Natural killer cell (primary cell): ENCODE measurements around the gene SARS2. TPM values are rescaled to one million over a fixed set of nuclear protein-coding genes. Genes with fewer than 3 reads are reported as not detected.

Experiments used
- ATAC-seq, 3 donors: fragments of 150-1000 bp in 2 of 3; fragments of 200-7000 bp in 1 of 3; cut with Tn5 transposase; 1 replicate in 1 of 3; 2 replicates in 2 of 3; pipeline ENCODE4 v1.10.0; 2021; ENCODE audit warnings: mild to moderate bottlenecking in 2 of 3, moderate library complexity in 2 of 3
- DNase-seq, 2 donors: peaks; one replicate each; pipeline versions ENCODE4 v3.0.0 to v3.0.0-alpha.2; 2013 to 2021; ENCODE audit warnings: mixed read lengths in 1 of 2
- H3K27ac ChIP-seq: one replicate; pipeline ENCODE4 v1.5.1; 2013; ENCODE audit warnings: mild to moderate bottlenecking, low read length
- H3K27me3 ChIP-seq: one replicate; pipeline ENCODE4 v1.6.1; 2013; ENCODE audit warnings: low read length; ENCODE audit not compliant: control insufficient read depth, insufficient read depth
- H3K36me3 ChIP-seq: one replicate; pipeline ENCODE4 v1.6.1; 2013; ENCODE audit warnings: low read length; ENCODE audit not compliant: control insufficient read depth, insufficient read depth
- H3K4me1 ChIP-seq: one replicate; pipeline ENCODE4 v1.6.1; 2013; ENCODE audit warnings: low read length; ENCODE audit not compliant: control insufficient read depth, insufficient read depth
- H3K4me3 ChIP-seq: one replicate; pipeline ENCODE4 v1.5.1; 2013; ENCODE audit warnings: low read length
- H3K9me3 ChIP-seq: one replicate; pipeline ENCODE4 v1.6.1; 2013; ENCODE audit warnings: low read length; ENCODE audit not compliant: control insufficient read depth, insufficient read depth
- H3K27ac Mint-ChIP-seq, 2 donors: one replicate each; pipeline ENCODE4 v1.8.0; 2022; ENCODE audit warnings: mild to moderate bottlenecking in 2 of 2, mixed read lengths in 2 of 2, moderate library complexity in 1 of 2
- H3K27me3 Mint-ChIP-seq, 2 donors: one replicate each; pipeline ENCODE4 v1.8.0; 2022; ENCODE audit warnings: low read depth in 2 of 2, mixed read lengths in 2 of 2
- H3K36me3 Mint-ChIP-seq: one replicate; pipeline ENCODE4 v1.8.0; 2022; ENCODE audit warnings: mixed read lengths
- H3K4me1 Mint-ChIP-seq, 2 donors: one replicate each; pipeline ENCODE4 v1.8.0; 2022; ENCODE audit warnings: mixed read lengths in 2 of 2
- H3K4me3 Mint-ChIP-seq: one replicate; pipeline ENCODE4 v1.8.0; 2022; ENCODE audit warnings: mild to moderate bottlenecking, moderate library complexity, mixed read lengths
- H3K9me3 Mint-ChIP-seq, 2 donors: one replicate each; pipeline ENCODE4 v1.8.0; 2022; ENCODE audit warnings: mixed read lengths in 2 of 2
- CTCF ChIP-seq: fragments of 200-600 bp; IDR thresholded peaks from one replicate; pipeline ENCODE4 v1.8.0; 2022; ENCODE audit warnings: antibody characterized with exemption
- WGBS: methylation state at CpG from one replicate; pipeline ENCODE4 v1.1.7; 2013; ENCODE audit warnings: missing lambda C conversion rate; ENCODE audit not compliant: insufficient coverage; 5-methylcytosine and 5-hydroxymethylcytosine counted together
- intact Hi-C: fragments of 100-400 bp; cut with micrococcal nuclease; formaldehyde crosslinking; loops from one replicate; pipeline ENCODE4 v1.14.2; 2022
- total RNA-seq, 4 donors: library from RNA; stranded (reverse); fragments of 120-200 nt in 1 of 4; gene quantifications; one replicate each; pipeline versions ENCODE4 v1.2.3 to v1.2.4, GENCODE V29; 2013 to 2022

The SARS2 gene
- total RNA-seq, 3 donors from 2014 or later (not counting 1 experiment from before 2014, with no cell fraction given) = 25.4 to 53.0 (median 38.9) TPM

- no peaks in the 10 kb centered on the region for H3K9me3 ChIP-seq
- Mint-ChIP-seq H3K27ac (peak overlapping the region in 1 of 2 donors; percentile 99), H3K9me3 (no peaks in the 10 kb centered on the region), H3K4me3 (no peak overlapping the region), H3K27me3 (no peaks in the 10 kb centered on the region), H3K36me3 (no peaks in the 10 kb centered on the region), H3K4me1 (peaks cover 42 to 62% of the 10 kb centered on the region in 2 donors)
- H3K4me1 ChIP-seq = peaks cover 68% of the 10 kb centered on the region
- intact Hi-C loops = loop anchor here (5.0 to 10.0 kb wide), 2 partner anchors 132 to 190 kb away; no protein-coding TSS in a partner anchor
- TF ChIP-seq CTCF = no peak
- WGBS = 92% methylated on average over 8 of the region's 10 CpGs
- no peak overlapping the region for H3K27ac ChIP-seq
- DNase-seq = no peak
- H3K4me3 ChIP-seq = no peak overlapping the region
- ATAC-seq = no peak
- H3K36me3 ChIP-seq = peaks cover 17% of the 10 kb centered on the region
- H3K27me3 ChIP-seq = no peaks in the 10 kb centered on the region
Measured at GRCh38 chr19:38867171-38867780, 63.3 kb downstream of the SARS2 start.

Other genes with a start within 250 kb of the SARS2 start
- gene CAPN12, start 186.3 kb downstream of the SARS2 start, total RNA-seq = 10 to 100 TPM in 2 of 3 donors, 1 to 10 TPM in 1; 7.4 to 51.0 (median 26.7) TPM
- not detected for gene LGALS7, start 157.2 kb downstream of the SARS2 start, total RNA-seq
- gene LGALS7B, start 141.6 kb downstream of the SARS2 start, total RNA-seq = not detected
- gene LGALS4, start 117.8 kb downstream of the SARS2 start, total RNA-seq = 1 to 10 TPM; 4.2 to 4.8 (median 4.6) TPM
- gene ECH1, start 99.0 kb downstream of the SARS2 start, total RNA-seq = 100 to 1,000 TPM; 114 to 145 (median 119) TPM
- gene HNRNPL, start 80.8 kb downstream of the SARS2 start, total RNA-seq = 100 to 1,000 TPM; 636 to 800 (median 702) TPM
- gene RINL, start 52.5 kb downstream of the SARS2 start, total RNA-seq = 10 to 100 TPM; 59.7 to 65.6 (median 59.7) TPM
- gene SIRT2, start 31.1 kb downstream of the SARS2 start, total RNA-seq = 100 to 1,000 TPM; 171 to 283 (median 208) TPM
- gene NFKBIB, start 30.8 kb downstream of the SARS2 start, total RNA-seq = 100 to 1,000 TPM in 2 of 3 donors, 10 to 100 TPM in 1; 78.0 to 125 (median 118) TPM
- gene CCER2, start 18.6 kb downstream of the SARS2 start, total RNA-seq = 1 to 10 TPM; 1.3 to 3.7 (median 2.3) TPM
- 10 to 100 TPM; 25.3 to 27.8 (median 26.7) TPM for gene MRPS12, start 181 bp upstream of the SARS2 start, total RNA-seq
- not detected for gene FBXO17, start 45.0 kb upstream of the SARS2 start, total RNA-seq
- under 1 TPM in 2 of 3 donors, not detected in 1; 0.23 to 0.38 TPM for gene FBXO27, start 101.8 kb upstream of the SARS2 start, total RNA-seq
- not detected for gene ACP7, start 153.6 kb upstream of the SARS2 start, total RNA-seq
- gene PAK4, start 195.0 kb upstream of the SARS2 start, total RNA-seq = 10 to 100 TPM in 2 of 3 donors, 1 to 10 TPM in 1; 6.7 to 13.4 (median 11.8) TPM